Tibial nerve (tissue), 4 donors: ENCODE data around the gene RPS17.
"Not testable (repeated sequence)": the region's sequence is repeated elsewhere in the genome, so short reads cannot be mapped to it uniquely, and the experiment has no call there.

Experiments
- CTCF ChIP-seq, 5 experiments: fragments of 200-600 bp in 3 of 5; fragments of 450-650 bp in 2 of 5; sonication (generic) in 3 of 5; IDR thresholded peaks; one replicate each; pipeline ENCODE4 v1.5.1; 2016 to 2019; ENCODE audit warnings: antibody characterized with exemption in 5 of 5, mild to moderate bottlenecking in 3 of 5, moderate library complexity in 2 of 5
- EP300 ChIP-seq, 2 donors: sonication (generic); formaldehyde crosslinking; IDR thresholded peaks; one replicate each; pipeline ENCODE4 v1.6.1; 2017; ENCODE audit warnings: antibody characterized with exemption in 2 of 2, mild to moderate bottlenecking in 1 of 2
- POLR2A ChIP-seq, 2 donors: fragments of 450-650 bp; IDR thresholded peaks; one replicate each; pipeline ENCODE4 v1.6.1; 2017; ENCODE audit warnings: antibody characterized with exemption in 2 of 2, mild to moderate bottlenecking in 2 of 2, moderate library complexity in 2 of 2

- not testable (repeated sequence) for TF ChIP-seq POLR2A, CTCF, EP300 (IDR thresholded peaks at IDR 0.05)
Measured at GRCh38 chr15:82487045-82487444, 53.2 kb downstream of the RPS17 start.
